ENCODE results near the gene GJC2. TPM values are rescaled to one million over a fixed set of nuclear protein-coding genes. Genes with fewer than 3 reads are reported as not detected.

GJC2 gene
- total RNA-seq, 4 donors from 2014 or later, result 5.1 to 9.0 (median 7.0) TPM

- H3K9me3 ChIP-seq, result no peaks in the 10 kb centered on the region
- no peaks in the 10 kb centered on the region for H3K27me3 ChIP-seq
- peaks cover 0 to 44% of the 10 kb centered on the region in 2 donors for H3K36me3 ChIP-seq
- H3K4me1 ChIP-seq, result peaks cover 7 to 98% (median 65%) of the 10 kb centered on the region in 3 donors
- WGBS, 2 donors (ENCODE audit: low coverage in 1 of 2), result 80% methylated on average over 1 of the region's 20 CpGs; no CpG with 5 or more reads in 1 of the 2 donors
- no peak for ATAC-seq
- TF ChIP-seq EP300 (IDR thresholded peaks at IDR 0.05), result no peak
- TF ChIP-seq POLR2A (IDR thresholded peaks at IDR 0.05), result no peak
- no peak for TF ChIP-seq POLR2AphosphoS5 (IDR thresholded peaks at IDR 0.05)
- TF ChIP-seq CTCF (IDR thresholded peaks at IDR 0.05), result no peak
- no peak overlapping the region for H3K4me3 ChIP-seq
- peak overlapping the region in 1 of 4 donors; percentile 88 for H3K27ac ChIP-seq
Observed at GRCh38 chr1:228147151-228147693, 2.5 kb upstream of the GJC2 start.

GRCh38 chr1:228147768-228148167, 2.0 kb upstream of the GJC2 start:
- peaks cover 0 to 43% of the 10 kb centered on the region in 2 donors for H3K36me3 ChIP-seq
- ATAC-seq, result no peak
- H3K9me3 ChIP-seq, result no peaks in the 10 kb centered on the region
- H3K27ac ChIP-seq, result peak overlapping the region in 3 of 4 donors; percentile 88 to 98 (median 91)
- H3K4me1 ChIP-seq, result peaks cover 6 to 98% (median 62%) of the 10 kb centered on the region in 3 donors
- no peak for TF ChIP-seq POLR2AphosphoS5 (IDR thresholded peaks at IDR 0.05)
- no peak for TF ChIP-seq POLR2A (IDR thresholded peaks at IDR 0.05)
- no peak overlapping the region for H3K4me3 ChIP-seq
- WGBS, 2 donors (ENCODE audit: low coverage in 1 of 2), result 95% methylated on average over 2 of the region's 4 CpGs; no CpG with 5 or more reads in 1 of the 2 donors
- H3K27me3 ChIP-seq, result no peaks in the 10 kb centered on the region

GRCh38 chr1:228148196-228148861, 1.4 kb upstream of the GJC2 start:
- peaks cover 0 to 43% of the 10 kb centered on the region in 2 donors for H3K36me3 ChIP-seq
- peaks cover 6 to 97% (median 56%) of the 10 kb centered on the region in 3 donors for H3K4me1 ChIP-seq
- no peak for ATAC-seq
- H3K27me3 ChIP-seq, result no peaks in the 10 kb centered on the region
- WGBS, 2 donors (ENCODE audit: low coverage in 1 of 2), result no CpG with 5 or more reads among the region's 18 CpGs
- H3K4me3 ChIP-seq, result no peak overlapping the region
- TF ChIP-seq POLR2AphosphoS5 (IDR thresholded peaks at IDR 0.05), result no peak
- no peak for TF ChIP-seq CTCF (IDR thresholded peaks at IDR 0.05)
- no peak for TF ChIP-seq EP300 (IDR thresholded peaks at IDR 0.05)
- no peak for TF ChIP-seq POLR2A (IDR thresholded peaks at IDR 0.05)
- no peaks in the 10 kb centered on the region for H3K9me3 ChIP-seq
- H3K27ac ChIP-seq, result peak overlapping the region in 3 of 4 donors; percentile 88 to 98 (median 91)

DNA sequence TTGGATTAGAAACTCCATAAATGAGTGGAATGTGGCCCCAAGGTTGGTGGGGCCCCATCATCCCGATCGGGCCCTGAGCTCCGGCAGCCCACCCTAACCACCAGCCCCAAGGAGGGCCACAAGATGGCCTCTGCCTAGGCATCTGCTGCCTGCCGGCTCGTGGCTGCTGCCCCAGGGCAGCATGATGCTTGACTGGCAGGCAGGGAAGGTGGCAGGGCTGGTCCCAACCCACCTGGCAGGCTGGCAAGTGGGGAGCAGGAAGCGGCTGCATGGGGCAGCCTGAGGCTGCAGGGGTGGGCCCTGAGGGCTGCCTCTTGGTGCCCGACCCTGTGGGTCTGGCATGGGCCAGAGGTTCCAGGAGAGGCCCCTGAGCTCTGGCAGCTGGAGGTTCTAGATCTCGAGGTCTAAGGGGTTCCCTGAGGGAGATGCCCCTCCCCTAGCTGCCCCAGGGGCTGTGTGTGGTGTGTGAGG, 760 bp upstream of the GJC2 start:
- no peak for TF ChIP-seq POLR2AphosphoS5 (IDR thresholded peaks at IDR 0.05)
- no peak for TF ChIP-seq CTCF (IDR thresholded peaks at IDR 0.05)
- no peak for TF ChIP-seq EP300 (IDR thresholded peaks at IDR 0.05)
- TF ChIP-seq POLR2A (IDR thresholded peaks at IDR 0.05), result no peak
- H3K4me3 ChIP-seq, result peak overlapping the region in 1 of 2 donors; percentile 52
- 40% methylated on average over 2 of the region's 8 CpGs; no CpG with 5 or more reads in 1 of the 2 donors for WGBS, 2 donors (ENCODE audit: low coverage in 1 of 2)
- no peaks in the 10 kb centered on the region for H3K9me3 ChIP-seq
- H3K27ac ChIP-seq, result peak overlapping the region; percentile 77 to 98 (median 90)
- peak; percentile 0 for ATAC-seq
- no peaks in the 10 kb centered on the region for H3K27me3 ChIP-seq
- H3K36me3 ChIP-seq, result peaks cover 0 to 43% of the 10 kb centered on the region in 2 donors
- peaks cover 6 to 91% (median 53%) of the 10 kb centered on the region in 3 donors for H3K4me1 ChIP-seq

DNA sequence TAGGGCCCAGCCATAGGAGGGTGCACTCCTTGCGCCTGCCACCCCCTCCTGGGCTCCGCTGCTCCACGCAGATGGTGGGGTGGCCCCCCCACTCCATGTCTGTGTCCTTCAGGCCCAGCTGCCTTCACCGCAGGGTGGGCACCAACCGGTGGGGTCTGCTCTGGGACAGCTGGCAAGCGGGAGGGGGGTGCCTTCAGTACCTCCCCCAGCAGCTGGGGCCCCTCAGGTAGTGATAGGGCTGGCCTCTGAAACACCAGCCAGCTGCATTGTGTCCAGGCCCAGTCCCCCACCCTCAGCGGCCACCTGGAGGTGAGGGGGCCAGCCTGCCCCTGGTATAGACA, 360 bp downstream of the GJC2 start:
- peak in 1 of 4 experiments; percentile 10 for TF ChIP-seq CTCF (IDR thresholded peaks at IDR 0.05)
- no peak for TF ChIP-seq EP300 (IDR thresholded peaks at IDR 0.05)
- no peak for TF ChIP-seq POLR2AphosphoS5 (IDR thresholded peaks at IDR 0.05)
- H3K4me1 ChIP-seq, result peaks cover 6 to 81% (median 45%) of the 10 kb centered on the region in 3 donors
- no peaks in the 10 kb centered on the region for H3K27me3 ChIP-seq
- peak overlapping the region; percentile 26 to 52 for H3K4me3 ChIP-seq
- no CpG with 5 or more reads among the region's 7 CpGs for WGBS, 2 donors (ENCODE audit: low coverage in 1 of 2)
- peak overlapping the region; percentile 77 to 98 (median 90) for H3K27ac ChIP-seq
- H3K9me3 ChIP-seq, result no peaks in the 10 kb centered on the region
- peaks cover 0 to 41% of the 10 kb centered on the region in 2 donors for H3K36me3 ChIP-seq
- ATAC-seq, result peak; percentile 3

All from gastroesophageal sphincter (tissue), 4 donors.